Umbilical cord (tissue), 2 donors: ENCODE data around the gene ENO3. TPM values are rescaled to one million over a fixed set of nuclear protein-coding genes. Genes with fewer than 3 reads are reported as not detected.

ENCODE experiments used
- DNase-seq: peaks from one replicate; pipeline ENCODE4 v3.0.0-alpha.2; 2015; ENCODE audit warnings: low spot score
- total RNA-seq: library from RNA; depleted of rRNA; stranded (reverse); fragments of >200 nt; gene quantifications from one replicate; pipeline ENCODE4 v1.2.3, GENCODE V29; 2014; ENCODE audit warnings: low replicate concordance; ENCODE audit not compliant: insufficient read depth

ENO3 gene
- total RNA-seq, 1 donor from 2014 or later = 12.0 TPM

DNA sequence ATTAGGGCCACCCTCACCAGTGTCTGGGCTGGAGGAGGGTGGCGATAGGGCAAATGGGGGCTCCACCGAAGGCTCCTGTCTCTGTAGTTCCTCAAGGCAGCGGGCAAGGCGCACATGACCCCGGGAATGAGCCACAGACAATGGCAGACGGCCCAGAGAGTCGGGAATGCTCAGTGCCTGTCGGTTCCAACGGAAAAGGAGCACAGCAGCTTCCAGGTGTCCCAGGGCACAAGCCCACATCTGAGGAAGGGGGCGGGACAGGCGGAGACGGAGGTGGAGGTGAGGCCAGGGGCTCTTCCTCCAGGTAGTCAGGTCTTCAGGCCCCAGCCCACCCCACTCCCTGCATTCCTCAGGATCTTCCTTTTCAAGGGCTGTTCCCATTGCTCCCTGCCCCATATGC, 21.8 kb downstream of the ENO3 start:
- no peak for DNase-seq

GRCh38 chr17:4973256-4974114, 22.6 kb downstream of the ENO3 start:
- no peak for DNase-seq

DNA sequence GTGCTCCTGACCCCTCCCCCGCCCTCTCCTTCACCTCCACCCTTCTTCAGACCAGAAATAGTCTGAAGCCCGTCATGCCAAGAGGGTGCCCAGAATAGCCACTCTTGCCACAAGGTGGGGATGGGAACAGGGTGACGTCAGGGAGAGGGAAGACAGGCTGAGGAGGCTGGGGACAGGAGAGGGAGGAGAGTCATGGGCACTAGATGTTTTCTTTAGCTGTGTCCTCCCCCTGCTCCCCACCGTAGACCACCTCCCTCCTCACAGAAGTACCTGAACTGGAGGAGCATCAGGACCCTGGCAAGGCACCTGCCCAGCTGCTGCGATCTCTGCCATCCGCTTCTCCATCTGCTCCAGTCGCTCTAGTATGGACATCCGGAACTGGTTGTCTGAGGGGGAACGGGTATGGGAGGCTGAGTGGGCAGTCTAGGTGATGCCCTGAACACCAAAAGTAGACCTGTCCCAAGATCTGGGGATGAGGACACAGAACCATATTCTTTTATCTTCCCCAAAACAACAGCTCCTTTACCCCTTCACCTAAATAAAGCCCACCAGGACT, 23.3 kb downstream of the ENO3 start:
- DNase-seq = no peak

- DNase-seq = no peak
Measured at GRCh38 chr17:4978726-4979125, 27.8 kb downstream of the ENO3 start.

GRCh38 chr17:4980644-4981216, 29.8 kb downstream of the ENO3 start:
- peak; percentile 62 for DNase-seq

GRCh38 chr17:4982305-4982704, 31.4 kb downstream of the ENO3 start:
- no peak for DNase-seq

- DNase-seq = no peak
Measured at GRCh38 chr17:4986403-4986802, 35.5 kb downstream of the ENO3 start.

GRCh38 chr17:4986951-4987766, 36.2 kb downstream of the ENO3 start, which contains the start of gene CAMTA2:
CAMTA2 (minus strand) TSS chr17:4987675; CDS start chr17:4986222, 1,453 bp downstream.
- peak; percentile 88 for DNase-seq

DNA sequence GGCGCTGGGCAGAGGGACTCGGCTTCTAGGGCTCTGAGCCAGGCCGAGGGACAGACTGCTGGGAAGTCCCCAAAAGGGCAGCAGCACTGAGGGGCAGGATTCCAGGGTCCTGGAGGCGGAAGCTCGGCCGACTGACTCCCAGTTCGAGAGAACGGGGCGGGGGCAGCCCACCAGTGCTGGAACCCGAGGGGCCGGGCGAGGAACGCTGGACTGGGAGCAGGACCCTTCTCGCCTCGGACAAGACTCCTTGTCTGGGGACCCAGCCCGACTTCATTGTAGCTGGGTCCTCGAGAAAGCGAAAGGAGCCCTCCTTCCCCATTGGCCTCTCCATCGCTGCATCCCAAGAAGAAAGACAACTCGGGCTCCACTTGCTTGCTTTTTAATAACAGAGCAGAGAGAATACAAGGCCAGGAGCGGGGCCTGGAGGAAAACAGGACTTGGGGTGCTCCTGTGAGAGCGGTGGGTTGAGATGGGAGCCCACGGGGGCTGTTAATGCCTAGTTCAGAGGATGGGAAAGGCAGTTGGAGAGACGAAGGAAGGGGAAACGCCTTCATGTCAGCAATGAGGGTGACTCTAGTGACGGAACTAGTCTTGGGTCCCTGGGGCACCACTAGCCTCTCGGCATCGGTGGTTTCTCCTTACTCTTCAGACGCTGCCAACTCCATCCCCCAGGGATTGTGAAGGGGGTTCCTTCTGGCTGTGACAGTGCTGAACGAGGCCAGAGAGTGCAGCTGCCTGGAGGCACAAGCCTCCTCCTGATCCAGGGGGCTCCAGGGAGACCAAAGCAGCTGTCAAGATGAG, 37.0 kb downstream of the ENO3 start:
- no peak for DNase-seq

DNA sequence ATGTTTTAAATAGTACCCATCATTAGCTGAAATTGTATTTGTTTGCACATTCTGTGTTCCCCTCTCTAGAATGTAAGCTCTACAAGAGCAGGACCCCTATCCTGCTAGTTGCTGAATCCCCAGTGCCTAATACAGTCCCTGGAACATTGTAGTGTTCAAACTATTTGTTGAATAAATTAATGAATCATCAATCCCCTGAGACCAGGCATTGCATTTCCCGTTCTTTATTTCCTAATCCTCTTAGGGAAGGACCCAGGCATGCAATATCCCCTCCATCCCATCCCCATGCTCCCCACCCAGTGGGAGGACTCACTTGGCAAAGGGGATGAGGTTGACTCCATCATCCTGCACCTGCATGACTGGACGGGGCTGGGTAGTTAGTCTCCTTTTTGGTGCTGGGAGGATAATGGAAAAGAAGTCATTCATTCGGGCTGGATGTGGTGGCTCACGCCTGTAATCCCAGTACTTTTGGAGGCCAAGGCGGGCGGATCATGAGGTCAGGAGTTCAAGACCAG, 43.2 kb downstream of the ENO3 start:
- no peak for DNase-seq

DNA sequence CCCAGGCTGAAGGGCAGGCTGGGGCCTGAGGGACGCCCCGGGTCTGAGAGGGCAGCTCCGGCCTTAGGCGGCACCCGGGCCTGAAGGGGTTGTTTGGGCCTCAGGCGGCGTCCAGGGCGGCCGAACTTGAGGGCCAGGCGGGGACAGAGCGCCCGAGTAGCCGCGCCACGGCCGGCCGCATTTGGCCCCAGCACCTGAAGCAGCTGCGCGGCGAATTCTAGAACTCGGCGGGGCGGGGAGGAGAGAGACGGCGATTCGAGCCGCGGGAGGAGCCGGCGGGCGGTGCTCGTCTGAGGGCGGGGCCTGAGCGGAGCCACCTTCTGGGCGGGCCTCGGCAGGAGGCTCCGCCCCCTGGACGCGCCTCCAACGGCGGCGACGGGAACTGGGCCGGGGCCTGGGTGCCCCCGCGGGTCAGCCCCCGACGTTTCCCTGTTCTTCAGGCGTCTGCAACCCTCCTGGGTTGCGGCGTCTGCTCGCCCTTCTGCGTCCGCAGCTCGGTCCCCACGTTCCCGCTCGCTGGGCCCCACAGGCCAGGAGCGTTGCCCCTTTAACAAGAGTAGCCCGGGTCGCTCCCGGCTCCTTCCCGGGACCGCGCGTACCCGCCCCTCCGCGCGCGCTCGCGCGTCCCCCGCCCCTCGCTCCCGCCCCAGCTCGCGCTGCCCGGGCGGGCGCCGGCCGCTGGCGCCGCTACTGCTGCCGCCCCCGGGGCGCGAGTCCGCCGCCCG, 46.5 kb downstream of the ENO3 start, which contains the start of the genes INCA1 and KIF1C:
Gene INCA1 (minus strand): TSS at position 221 of the 725 bp plus-strand sequence. CDS start 3,085 bp downstream, outside the sequence.
Gene KIF1C (plus strand): TSS at position 649 of the 725 bp plus-strand sequence. CDS start 2,297 bp downstream, outside the sequence.
- DNase-seq = peak; percentile 95

DNA sequence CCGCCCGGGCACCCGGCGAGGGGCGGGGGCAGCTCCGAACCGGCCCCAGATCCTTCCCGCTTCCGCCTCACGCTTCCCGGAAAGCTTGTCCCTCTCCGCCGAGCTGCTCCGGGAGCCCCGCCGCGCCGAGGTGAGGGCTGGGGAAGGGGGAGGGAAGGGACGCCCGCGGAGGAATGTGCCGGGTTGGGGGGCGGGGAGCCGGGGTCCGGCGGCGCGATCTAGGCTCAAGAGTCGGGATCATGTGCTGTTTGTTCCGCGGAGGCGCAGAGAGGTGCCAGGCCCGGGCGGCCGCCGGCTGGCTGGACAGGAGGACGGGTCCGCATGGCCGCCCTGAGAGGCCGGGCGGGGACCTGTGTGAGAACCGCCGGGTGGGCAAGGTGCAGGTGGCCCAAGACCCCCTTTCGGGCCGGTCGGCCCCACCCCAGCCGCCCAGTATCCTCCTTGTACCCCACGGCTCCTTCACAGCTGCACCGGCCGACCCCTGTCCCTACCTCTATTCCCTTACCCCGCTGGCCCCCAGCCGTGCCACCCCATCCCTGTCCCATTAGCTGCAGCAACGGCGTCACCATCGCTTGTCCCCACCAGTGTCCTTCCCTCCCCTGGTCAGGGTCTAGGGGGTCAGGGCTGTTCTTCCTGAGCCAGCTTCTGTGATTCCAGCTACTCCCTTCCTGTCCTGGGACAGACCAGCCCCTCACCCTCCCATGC, 47.3 kb downstream of the ENO3 start:
- DNase-seq = no peak

DNA sequence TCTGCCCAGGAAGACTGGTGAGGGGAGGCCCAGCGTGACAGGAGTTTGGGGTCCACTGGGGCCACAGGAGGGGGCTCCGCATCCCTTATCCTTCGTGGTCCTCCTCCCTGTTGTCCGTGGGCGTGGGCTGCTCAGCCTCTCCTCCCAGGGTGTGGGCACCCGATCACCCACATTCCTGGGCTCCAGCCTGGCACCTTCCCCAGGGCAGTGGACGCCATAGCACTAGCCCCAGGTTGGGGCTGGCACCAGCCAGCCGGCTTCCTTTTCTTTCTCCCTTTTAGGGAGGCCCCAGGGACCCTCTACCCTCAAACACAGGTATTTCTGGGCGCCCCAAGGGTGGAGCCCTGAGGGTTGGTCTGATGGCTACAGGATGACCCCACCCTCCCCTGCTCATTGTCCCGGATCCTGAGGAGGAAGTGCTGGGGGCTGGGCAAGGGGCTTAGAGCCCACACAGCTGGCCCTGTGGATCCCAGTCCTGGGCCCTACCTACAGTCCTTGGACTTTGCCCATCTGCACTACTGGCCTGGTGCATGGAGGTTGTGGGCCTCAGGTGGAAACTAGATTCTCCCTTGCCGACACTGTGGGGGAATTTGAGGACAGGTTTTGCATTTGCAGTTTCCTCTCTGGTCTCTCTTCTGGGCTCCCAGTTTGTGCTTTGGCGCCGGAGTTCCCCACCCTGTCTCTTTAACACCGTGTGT, 48.0 kb downstream of the ENO3 start:
- no peak for DNase-seq

DNA sequence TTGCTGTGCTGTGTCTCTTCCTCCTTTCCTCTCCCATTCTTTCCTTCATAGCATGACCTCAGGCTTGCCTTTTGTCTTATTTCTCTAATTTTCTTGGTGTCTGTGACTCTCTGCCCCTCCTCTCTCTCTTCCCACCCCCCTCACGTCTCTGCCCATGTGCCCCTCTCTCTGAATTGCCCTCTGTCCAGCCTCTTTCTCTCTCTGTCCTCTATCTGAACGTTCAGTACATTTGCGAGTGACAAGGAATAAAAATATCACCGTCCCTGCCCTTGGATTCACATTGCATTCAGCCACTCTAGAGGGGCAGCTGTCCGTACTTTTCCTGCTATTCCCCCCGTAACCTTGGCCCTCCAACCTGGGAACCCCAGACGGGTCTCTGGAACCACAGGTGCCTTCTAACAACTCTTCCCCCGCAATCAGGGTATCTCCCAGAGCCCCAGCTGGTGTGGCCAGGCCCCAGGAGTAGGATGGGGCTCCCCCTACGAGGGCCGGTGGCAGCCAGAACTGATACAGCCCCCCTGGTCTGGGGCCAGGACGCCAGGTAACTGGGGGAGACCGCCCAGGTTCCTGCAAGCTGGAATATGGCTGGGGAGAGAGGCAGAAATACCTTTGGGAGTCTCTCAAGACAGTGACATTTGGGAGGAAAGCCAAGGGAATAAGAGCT, 48.6 kb downstream of the ENO3 start:
- DNase-seq = no peak

- no peak for DNase-seq
Measured at GRCh38 chr17:5000237-5000639, 49.3 kb downstream of the ENO3 start.

- DNase-seq = no peak
Measured at GRCh38 chr17:5002121-5002788, 51.3 kb downstream of the ENO3 start.

DNA sequence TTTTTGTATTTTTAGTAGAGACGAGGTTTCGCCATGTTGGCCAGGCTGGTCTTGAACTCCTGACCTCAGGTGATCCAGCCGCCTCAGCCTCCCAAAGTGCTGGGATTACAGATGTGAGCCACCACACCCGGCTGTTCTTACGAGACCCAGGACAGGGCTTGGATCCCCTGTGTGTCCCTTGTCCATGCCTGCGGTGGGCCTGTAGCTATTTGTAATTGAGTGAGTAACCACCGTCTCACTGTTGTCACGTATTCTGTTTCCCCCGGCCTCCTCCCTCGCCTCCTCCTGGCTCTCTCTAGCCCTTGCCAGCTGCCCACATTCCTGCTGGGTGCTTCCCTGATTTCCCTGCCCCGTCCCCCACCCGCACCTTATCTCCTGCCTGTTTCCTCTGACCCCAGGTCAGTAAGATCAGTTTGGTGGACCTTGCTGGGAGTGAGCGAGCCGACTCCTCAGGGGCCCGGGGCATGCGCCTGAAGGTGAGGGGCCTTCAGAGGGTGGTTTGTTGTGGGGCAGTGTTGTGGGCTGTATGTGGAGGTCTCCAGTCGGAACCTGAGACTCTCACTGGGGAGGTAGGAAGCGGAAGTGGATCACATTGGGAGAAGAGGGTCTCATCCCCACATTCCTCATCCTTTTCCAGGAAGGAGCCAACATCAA, 52.4 kb downstream of the ENO3 start:
- DNase-seq = no peak
